Measurements from ENCODE around the gene CMC2.

The CMC2 gene

DNA sequence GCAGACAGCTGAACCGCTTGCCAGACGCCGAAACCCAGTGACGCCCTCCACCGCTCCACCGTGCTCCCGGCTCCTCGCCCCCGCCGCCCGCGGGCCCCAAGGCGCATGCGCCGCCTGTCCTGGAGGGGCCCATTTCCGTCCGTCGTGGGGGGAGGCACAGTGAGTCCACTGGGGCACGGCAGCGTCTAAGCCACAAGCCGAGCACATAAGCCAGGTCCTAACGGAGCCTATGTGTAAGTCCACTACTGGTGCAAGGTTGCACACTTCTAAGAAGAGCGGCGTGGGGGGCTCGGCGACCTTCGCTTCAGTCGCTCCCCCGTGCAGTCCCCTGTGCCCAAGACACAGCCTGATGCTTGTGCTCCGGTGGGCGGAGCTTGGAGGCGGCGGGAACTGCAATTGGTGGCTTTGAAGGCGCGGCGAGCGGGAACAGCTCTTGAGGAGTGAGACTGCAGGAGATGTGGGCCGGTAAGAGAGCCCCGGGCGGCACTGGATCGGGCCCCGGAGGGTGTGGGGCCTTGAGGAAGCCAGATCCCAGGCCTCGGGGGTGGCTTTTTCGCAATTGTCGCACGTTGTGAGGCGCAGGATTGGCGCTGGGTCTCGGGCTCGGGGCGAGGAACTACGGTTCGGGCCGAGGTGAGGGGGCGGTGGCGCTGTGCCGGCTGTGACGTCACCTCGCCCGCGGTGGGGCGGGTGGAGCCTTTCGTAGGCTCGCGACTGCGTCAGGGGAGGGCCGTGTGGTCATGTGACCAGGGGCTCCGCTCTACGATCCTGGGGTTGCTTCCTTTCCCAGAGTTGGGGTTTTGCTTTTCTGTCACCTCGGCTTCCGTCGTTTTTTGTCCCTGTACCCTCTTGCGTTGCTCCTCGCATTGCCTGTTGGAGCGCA lies at the start of gene CMC2, which contains the start of gene CENPN:
Gene CMC2, minus strand, starts transcription at position 73 of the 883 bp plus-strand sequence. CDS start 9,491 bp downstream, outside the sequence.
Gene CENPN, plus strand, starts transcription at position 402 of the 883 bp plus-strand sequence. CDS start 4,726 bp downstream, outside the sequence.
- peak; percentile 100 for DNase-seq (ENCODE audit: low spot score)

DNA sequence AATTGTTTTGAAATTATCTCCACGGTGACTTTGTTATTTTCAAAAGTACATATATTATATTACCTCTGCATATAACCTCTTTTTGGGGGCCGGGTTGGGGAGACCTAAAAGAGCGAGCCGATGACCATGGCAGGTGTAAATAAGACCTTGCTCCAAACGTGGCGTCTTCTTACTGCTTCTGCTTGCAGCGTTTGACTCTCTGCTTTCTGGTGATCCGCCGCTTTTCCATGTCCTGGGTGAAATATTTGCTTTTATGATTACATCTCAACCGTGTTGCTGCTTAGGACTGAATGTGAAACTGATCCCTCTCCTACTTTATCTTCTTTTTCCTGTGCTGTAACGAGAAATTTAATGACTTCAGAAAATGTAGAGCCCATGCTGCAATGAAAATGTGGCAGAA lies 47.1 kb upstream of the CMC2 start:
- no peak for DNase-seq (ENCODE audit: low spot score)

DNA sequence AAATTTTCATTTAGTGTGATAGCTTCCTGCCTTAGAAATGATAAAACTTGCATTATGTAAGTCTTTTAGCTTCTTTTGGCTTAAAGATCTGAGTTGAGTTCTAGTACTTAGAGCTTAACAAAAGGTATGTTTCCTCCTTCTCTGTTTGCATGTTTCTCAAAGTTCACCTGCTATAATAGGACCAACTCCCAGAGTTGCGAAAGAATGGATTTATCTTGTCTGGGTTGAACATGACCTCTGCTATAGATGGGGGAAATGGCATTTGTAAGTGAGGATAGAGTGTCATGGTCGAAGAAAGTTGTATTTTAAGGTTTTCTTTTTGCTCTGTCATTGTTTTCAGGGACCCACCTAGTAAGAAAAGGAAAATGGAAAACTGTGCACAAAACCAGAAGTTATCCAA lies 36.1 kb upstream of the CMC2 start:
- no peak for DNase-seq (ENCODE audit: low spot score)

DNA sequence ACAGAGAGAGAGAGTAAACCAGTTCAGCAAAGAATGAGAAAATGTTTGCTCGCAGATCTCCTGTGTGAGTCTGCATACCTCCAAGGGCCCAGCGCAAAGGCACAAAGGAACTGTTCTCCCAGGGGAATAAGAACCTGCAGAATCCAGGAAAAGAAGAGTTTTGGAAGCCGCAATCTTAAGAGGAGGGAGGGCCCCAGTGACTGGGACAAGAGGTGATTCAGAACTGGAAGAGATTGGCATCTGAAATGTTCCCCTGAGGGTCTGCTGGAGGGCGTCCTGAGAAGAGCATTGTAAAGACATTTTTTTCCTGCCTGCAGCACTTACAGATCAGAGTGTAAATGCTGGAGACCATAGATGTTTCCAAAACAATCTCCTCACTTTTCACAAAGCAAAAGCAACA lies 35.0 kb upstream of the CMC2 start:
- no peak for DNase-seq (ENCODE audit: low spot score)

DNA sequence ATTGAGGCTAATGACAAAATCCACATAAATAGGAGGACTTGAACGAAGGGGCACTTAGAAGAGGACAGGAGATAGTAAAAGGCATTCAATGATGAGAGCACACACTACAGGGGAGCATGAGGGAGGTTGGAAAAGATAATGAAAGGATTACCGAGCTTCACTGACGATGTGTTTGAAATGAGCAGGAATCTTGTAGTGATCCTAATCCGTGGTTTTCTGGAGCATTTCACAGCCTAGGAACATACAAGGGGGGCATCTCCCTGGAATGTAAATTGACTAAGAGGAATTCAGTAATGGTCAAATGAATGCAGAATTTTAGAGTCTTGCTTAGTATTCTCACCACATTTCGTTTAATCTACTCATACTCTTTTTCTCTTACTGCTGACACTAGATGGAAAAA lies 34.2 kb upstream of the CMC2 start:
- no peak for DNase-seq (ENCODE audit: low spot score)

DNA sequence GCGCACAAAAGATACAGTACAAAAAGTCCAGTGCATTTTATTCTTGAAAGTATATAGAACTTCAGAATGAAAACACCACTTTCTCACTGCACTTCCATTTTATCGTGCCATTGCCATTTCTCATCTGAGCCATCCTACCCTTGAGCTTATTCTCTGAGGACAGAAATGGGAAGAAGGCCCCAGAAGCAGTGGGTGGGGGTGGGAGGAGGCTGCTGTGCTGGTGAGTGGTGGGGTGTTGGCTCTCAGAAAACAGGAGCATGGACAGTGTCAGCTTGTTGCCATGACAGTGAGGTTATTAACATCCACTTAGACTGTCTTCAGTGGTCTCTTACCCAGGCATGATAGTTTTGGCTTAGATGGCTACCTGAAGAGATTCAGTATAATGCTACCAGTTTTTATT lies 33.4 kb upstream of the CMC2 start:
- DNase-seq (ENCODE audit: low spot score): no peak

DNA sequence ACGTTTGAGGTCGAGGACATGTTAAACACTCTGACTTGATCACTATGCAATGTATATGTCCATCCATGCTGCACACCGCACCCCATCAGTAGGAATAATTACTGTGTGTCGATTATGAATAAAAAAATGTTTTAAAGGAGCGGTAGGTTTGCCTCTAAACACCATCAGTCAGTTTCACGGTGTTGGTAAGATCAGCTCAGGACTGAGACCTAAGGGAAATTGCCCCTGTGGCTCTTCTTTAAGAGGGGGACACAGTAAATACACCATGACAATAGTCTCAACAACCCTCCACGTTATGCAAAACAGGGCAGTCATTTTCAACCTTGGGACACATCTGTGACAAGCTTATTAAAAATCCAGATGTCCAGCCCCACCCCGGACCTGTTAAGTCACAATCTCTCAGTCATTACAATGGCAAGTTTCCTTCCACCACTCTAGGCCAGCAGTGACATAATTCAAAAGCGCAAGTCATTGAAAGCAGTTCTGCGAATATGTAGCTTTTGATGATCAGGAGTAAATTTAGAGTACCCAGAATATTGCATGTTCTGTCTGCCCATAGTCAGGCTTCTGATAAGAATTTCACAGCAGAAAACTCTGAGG lies 30.2 kb upstream of the CMC2 start:
- no peak for DNase-seq (ENCODE audit: low spot score)

DNA sequence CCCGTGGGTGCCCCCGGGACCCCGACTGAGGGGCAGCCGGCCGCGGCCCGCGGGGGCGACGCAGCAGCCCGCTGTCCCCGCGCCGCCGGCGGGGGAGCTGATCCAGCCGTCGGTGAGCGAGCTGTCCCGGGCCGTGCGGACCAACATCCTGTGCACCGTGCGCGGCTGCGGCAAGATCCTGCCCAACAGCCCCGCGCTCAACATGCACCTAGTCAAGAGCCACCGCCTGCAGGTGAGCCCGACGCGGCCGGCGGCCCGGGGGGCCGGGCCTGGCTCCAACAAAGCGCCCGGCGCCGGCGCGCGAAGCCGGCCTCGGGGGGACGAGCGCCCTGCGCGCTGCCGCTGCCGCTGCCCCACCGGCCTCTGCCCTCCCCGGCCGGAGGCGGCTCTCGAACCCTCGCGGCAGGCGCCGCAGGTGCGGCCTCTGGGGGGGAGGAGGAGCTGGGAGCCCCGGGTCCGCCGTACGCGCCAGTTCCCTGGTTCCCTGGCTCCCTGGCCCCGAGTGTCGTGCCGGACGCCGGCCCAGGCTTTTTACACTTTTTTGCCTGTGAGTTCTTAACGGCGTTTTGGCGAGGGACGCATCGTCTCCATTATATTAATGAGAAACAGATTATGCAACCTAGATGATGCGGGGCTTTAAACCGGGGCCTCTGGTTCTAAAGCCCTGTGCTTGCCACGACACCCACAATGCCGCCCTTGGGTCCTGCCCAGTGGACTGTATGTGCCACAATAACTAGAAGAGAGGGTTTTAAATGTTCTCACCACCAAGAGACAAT lies 29.5 kb upstream of the CMC2 start:
- no peak for DNase-seq (ENCODE audit: low spot score)

DNA sequence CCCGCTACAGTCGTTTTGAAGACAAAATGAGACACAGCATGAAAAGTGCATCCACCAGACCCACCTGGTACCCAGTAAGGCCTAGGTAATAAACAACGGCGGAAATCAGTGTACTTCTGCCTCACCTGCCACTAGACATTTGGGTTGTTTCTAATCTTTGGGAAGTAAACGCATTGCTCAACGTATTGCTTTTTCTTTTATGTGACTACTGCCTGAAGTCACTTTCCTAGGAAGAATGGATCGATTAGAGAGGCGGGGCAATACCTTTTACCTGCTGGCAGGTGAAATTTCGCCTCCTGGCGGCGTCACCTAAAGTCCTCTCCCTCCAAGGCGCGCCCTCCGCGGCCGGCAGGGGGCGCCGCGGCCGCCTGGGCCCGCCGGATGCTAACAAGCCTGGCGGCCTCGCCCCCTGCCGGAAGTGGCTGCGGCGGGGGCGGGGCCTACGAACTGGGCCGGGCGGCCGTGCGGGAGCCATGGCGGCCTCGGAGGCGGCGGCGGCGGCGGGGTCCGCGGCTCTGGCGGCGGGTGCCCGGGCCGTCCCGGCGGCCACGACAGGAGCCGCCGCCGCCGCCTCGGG lies 28.8 kb upstream of the CMC2 start, which contains the start of gene ATMIN:
Gene ATMIN, plus strand, starts transcription at position 445 of the 577 bp plus-strand sequence. Its CDS starts 29 bp downstream, at position 474.
- DNase-seq (ENCODE audit: low spot score): peak; percentile 88

DNA sequence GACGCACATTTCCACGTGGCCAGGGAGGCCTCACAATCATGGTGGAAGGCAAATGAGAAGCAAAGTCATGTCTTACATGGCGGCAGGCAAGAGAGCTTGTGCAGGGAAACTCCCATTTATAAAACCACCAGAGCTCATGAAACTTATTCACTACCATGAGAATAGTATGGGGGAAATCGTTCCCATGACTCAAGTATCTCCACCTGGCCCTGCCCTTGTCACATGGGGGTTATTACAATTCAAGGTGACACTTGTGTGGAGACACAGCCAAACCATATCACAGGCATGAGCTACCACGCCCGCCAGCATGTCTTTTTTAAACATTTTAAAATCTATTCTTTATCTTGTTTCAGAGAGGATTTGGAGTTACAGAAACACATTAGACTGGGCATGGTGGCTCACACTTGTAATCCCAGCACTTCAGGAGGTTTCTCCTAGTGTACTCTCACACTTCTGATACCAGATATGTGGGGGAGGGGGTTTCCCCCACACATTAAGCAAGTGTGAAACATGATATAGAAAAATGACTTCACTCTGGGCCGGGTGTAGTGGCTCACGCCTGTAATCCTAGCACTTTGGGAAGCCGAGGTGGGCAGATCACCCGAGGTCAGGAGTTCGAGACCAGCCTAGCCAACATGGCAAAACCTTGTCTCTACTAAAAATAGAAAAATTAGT lies 23.4 kb upstream of the CMC2 start:
- DNase-seq (ENCODE audit: low spot score): no peak

DNA sequence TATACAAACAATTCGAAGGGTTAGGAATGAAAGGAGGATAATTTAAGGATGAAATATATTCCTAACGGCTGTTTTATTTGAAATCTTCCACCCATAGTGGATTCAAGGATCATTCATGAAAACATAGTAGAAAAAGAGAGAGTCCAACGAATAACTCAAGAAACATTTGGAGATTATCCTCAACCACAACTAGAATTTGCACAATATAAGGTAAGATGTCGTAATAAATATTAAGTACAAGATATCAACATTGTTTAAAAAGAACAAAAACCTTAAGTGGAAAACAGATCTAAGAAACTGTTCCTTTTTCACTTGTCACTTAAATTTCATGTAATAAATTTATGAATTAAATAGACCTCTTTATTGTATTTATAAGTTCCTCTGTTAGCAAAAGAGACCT lies 19.7 kb upstream of the CMC2 start:
- no peak for DNase-seq (ENCODE audit: low spot score)

DNA sequence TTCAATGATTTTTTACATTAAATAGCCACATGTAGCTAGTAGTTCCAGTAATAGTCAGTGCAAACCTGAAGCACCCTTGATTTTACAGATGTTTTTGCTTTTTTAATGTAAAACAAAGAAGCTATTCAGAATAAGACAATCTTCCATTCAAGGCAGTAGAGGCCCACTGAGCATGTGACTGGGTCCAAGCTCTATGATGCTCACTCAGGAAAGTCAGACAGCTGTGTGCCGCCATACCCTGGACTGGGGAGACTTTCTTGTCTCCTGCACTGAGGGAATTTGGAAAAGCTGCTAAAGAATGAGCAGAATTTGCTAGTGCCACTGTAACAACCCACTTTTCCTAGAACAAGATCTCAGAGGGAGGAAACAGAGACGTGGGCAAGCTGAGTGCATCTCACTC lies 11.8 kb upstream of the CMC2 start:
- no peak for DNase-seq (ENCODE audit: low spot score)

DNA sequence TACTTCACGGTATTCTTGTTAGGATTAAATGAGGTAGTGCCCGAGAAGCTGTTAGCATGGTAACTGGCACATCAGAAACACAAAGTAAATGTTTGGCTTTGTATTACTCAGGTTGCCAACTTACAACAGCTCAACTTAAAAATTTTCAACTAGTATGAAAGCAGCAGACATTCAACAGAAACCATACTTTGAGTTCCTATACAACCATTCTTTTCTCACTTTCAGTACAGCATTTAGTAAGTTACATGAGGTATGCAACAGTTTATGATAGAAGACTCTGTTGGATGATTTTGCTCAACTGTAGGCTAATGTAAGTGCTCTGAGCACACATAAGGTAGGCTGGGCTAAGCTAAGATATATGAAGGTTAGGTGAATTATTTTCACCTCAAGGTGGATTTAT lies 8.0 kb upstream of the CMC2 start:
- DNase-seq (ENCODE audit: low spot score): no peak

DNA sequence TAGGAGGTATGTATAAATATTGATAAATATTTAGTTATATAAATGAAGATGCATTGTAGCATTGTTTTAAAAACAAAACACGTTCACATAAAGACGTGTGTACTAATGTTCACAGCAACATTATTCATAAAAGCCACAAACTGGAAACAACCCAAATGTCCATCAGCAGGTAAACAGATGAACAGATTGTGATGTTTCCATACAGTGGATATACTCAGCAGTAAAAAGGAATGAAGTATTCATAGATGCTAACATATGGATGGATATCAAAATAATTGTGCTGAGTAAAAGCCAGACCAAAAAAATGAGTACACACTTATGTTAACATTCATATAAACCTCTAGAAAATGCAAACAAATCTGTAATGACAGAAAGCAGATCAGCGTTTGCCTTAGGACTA lies 6.3 kb upstream of the CMC2 start:
- no peak for DNase-seq (ENCODE audit: low spot score)

DNA sequence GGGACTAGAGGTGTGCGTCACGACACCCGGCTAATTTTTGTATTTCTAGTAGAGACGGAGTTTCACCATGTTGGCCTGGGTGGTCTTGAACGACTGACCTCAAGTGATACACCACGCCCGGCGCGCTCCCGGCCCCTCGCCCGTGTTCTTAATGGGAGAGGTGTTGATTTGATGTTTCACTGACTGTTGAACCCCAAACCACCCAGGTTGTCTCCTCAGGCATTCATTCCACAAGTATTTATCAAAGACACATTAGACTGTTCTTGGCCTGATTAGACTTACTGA lies 1.8 kb upstream of the CMC2 start:
- DNase-seq (ENCODE audit: low spot score): no peak

DNA sequence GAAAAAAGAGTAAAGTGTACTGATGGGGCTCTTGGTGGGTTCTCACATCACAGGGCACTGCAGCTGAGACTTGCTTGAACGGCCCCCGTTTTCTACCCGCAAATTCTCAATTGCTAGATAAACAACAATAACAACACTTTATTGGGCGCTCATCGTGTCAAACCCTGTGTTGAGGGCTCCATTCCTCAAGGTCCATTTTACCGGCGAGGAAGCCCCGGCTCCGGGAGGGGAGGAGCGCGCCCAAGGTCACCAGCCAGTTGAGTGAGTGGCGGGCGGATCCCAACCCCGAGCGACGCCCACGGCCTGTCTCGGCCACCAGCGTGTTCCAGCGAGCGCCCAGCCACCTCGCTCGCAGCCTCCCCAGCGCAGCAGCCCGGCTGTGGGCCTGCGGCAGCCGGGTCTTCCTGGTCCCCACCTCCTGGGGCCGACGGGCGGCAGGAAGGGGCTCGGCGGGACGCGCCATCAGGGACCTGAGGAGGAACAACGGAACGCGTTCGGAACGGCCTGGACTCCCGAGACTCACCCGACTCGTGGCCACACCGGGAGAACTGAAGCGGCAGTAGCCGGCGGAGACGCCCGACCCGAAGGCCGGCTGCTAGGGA lies 373 bp downstream of the CMC2 start:
- DNase-seq (ENCODE audit: low spot score): no peak

DNA sequence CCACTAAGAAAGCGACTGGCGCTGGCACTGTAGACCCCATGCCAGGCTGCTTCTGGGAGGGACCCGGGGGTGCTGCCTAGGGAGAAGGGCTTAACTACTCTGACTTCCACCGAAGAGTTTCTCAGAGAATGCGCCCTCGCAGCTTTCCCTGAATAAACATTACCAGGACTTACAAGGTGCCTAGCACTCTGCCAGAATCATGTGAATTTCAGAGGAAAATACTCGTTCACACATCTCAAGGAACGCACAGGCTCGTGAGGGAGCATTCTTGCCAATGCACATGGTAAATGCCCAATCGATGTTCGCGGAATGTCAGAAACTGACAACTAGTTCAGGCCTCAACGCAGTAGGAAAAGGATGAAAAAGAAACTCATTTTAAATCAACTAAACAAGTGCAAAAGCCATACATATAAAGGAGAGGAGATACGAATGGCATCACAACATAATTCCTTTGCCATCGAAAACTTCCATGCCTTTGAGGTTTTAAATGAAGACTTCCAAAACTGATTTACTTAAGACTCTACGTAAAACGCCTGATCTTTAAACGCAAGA lies 999 bp downstream of the CMC2 start:
- no peak for DNase-seq (ENCODE audit: low spot score)

DNA sequence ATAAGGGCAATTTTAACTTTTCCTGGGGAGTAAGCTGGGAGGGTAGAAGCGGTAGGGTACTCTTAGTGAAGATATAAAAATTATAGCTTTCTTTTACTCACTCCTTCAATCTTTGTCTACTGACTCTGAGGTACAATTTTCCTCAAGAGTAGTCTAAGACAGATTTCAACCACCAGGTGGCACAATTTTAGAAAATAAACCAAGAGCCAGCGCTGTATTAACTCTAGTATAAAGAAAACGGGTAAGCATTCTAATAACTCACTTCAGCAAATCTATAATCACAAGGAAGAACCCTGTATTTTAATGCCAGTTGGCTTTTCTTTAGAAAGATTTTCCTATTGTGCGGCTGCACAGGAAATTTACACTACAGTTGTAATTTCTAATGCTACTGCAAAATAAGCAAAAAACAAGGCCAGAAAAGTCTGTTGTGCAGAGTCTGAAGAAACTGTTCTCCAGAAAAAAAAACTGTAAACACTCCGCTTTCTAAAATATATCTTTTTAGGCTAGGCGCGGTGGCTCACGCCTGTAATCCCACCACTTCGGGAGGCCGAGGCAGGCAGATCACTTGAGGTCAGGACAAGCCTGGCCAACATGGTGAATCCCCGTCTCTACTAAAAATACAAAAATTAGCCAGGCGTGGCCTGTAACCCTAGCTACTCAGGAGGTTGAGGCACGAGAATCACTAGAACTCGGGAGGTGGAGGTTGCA lies 1.9 kb downstream of the CMC2 start:
- DNase-seq (ENCODE audit: low spot score): no peak

DNA sequence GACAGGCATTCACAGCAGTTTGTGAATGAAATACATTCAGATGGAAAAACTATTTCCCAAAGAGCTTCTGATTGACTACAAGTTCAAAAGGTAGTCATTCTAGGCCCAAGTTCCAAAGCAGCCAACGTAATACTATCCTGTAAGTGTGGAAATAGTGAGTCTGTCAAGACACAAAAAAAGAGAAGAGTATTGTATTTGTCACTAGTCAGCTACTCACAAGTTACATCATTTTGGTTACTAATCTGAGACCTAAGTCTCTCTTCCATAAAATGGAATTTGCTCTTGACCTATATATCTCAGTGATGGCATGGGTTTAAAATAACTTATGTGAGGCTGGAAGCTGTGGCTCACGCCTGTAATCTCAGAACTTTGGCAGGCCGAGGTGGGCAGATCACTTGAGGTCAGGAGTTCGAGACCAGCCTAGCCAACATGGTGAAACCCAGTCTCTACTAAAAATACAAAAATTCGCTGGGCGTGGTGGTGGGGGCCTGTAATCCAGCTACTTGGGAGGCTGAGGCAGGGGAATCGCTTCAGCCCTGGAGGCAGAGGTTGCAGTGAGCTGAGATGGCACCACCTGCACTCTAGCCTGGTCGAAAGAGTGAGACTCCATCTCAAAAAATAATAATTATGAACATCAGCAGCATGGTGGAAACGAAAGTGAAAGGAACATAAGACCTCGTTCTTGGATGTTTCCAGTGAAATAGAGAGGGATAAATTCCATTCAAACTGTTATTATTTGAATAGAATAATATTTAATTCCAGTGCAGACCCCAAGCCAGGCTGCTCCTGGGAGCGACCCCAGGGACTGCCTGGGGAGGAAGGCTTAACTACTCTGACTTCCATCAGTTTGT lies 2.9 kb downstream of the CMC2 start:
- DNase-seq (ENCODE audit: low spot score): no peak

DNA sequence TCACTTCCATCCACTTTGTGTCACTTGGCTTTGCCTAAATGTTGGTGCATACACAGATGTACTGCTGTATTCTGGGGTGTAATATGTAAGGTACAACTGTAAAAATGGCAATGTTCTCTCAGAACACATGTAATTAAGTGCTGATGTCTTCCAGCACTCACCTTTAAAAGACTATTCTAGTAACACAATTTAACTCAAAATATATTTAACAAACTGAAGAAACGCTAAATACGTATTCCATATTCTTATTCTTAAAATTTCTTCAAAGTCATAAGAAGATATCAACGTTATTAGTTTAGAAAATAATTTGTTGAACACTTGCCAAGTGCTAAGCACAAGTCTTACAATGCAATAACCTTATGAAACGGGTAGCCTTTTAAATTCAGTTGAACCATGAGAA lies 3.6 kb downstream of the CMC2 start:
- DNase-seq (ENCODE audit: low spot score): no peak

All from left forelimb (tissue), 1 donor.